Measurements from ENCODE around the gene PLEKHM1.

PLEKHM1 gene

GRCh38 chr17:45427181-45427835, 63.2 kb downstream of the PLEKHM1 start:
- no peak for DNase-seq (ENCODE audit: low spot score)

- no peak for DNase-seq (ENCODE audit: low spot score)
Measured at GRCh38 chr17:45426561-45426960, 64.0 kb downstream of the PLEKHM1 start.

GRCh38 chr17:45425984-45426413, 64.5 kb downstream of the PLEKHM1 start:
- DNase-seq (ENCODE audit: low spot score) = no peak

GRCh38 chr17:45425125-45425983, 65.2 kb downstream of the PLEKHM1 start:
- DNase-seq (ENCODE audit: low spot score) = no peak

GRCh38 chr17:45424769-45425124, 65.8 kb downstream of the PLEKHM1 start:
- no peak for DNase-seq (ENCODE audit: low spot score)

GRCh38 chr17:45423975-45424335, 66.6 kb downstream of the PLEKHM1 start:
- DNase-seq (ENCODE audit: low spot score) = no peak

GRCh38 chr17:45423304-45423974, 67.1 kb downstream of the PLEKHM1 start:
- DNase-seq (ENCODE audit: low spot score) = no peak

- no peak for DNase-seq (ENCODE audit: low spot score)
Measured at GRCh38 chr17:45414990-45415881, 75.3 kb downstream of the PLEKHM1 start.

GRCh38 chr17:45413498-45413923, 77.0 kb downstream of the PLEKHM1 start:
- DNase-seq (ENCODE audit: low spot score) = peak; percentile 78

GRCh38 chr17:45411348-45412105, 79.0 kb downstream of the PLEKHM1 start:
- DNase-seq (ENCODE audit: low spot score) = no peak

GRCh38 chr17:45410144-45411091, 80.1 kb downstream of the PLEKHM1 start:
- DNase-seq (ENCODE audit: low spot score) = peak; percentile 83

- DNase-seq (ENCODE audit: low spot score) = no peak
Measured at GRCh38 chr17:45409659-45410076, 80.9 kb downstream of the PLEKHM1 start.

GRCh38 chr17:45408611-45409421, 81.7 kb downstream of the PLEKHM1 start:
- no peak for DNase-seq (ENCODE audit: low spot score)

GRCh38 chr17:45406107-45406506, 84.4 kb downstream of the PLEKHM1 start:
- DNase-seq (ENCODE audit: low spot score) = no peak

- DNase-seq (ENCODE audit: low spot score) = no peak
Measured at GRCh38 chr17:45405250-45406086, 85.1 kb downstream of the PLEKHM1 start.

- no peak for DNase-seq (ENCODE audit: low spot score)
Measured at GRCh38 chr17:45404870-45405249, 85.7 kb downstream of the PLEKHM1 start.

- DNase-seq (ENCODE audit: low spot score) = no peak
Measured at GRCh38 chr17:45403906-45404490, 86.5 kb downstream of the PLEKHM1 start.

GRCh38 chr17:45402916-45403315, 87.6 kb downstream of the PLEKHM1 start:
- no peak for DNase-seq (ENCODE audit: low spot score)

Measured in germinal center (tissue), 1 donor.